ENCODE data around the gene BTLA. TPM values are rescaled to one million over a fixed set of nuclear protein-coding genes. Genes with fewer than 3 reads are reported as not detected.

Gene BTLA
- total and polyA plus RNA-seq, 2 of the 13 experiments (the other 11 are each of a cell fraction or from before 2014, with no cell fraction given), result not detected

GRCh38 chr3:112437146-112438022, 61.9 kb downstream of the BTLA start:
- no peaks in the 10 kb centered on the region for H3K4me1 ChIP-seq (ENCODE audit: insufficient read depth, low read length)
- H2AFZ ChIP-seq (ENCODE audit: low read length), result no peak overlapping the region
- H3K4me3 ChIP-seq (replicated peaks in 1 of 3; ENCODE audit: insufficient read depth in 1 of 3, low read depth in 2 of 3, low read length in 3 of 3), result no peak overlapping the region
- ATAC-seq (peak; percentile 80), FAIRE-seq (peak; percentile 23), DNase-seq (ENCODE audit: low spot score) (peak; percentile 9)
- POLR2A ChIA-PET, result no interaction called here
- H3K27ac ChIP-seq (ENCODE audit: extremely low read length, insufficient read depth, low read length), result no peak overlapping the region
- H3K9me3 ChIP-seq (ENCODE audit: low read length), result peaks cover 10% of the 10 kb centered on the region
- H3K36me3 ChIP-seq (replicated peaks in 1 of 2; ENCODE audit: control insufficient read depth in 1 of 2, insufficient read depth in 2 of 2, low read length in 2 of 2), result no peaks in the 10 kb centered on the region
- TF ChIP-seq SMC3 (IDR thresholded peaks at IDR 0.05; ENCODE audit: low read length) (peak; percentile 18; the same call in 1 of the 2 replicates), RAD21 (CRISPR knock-in tag; IDR thresholded peaks at IDR 0.05) (peak; percentile 15; the same call in 1 of the 2 replicates), CTCF (CRISPR knock-in tag; IDR thresholded peaks at IDR 0.05) (peak; percentile 39), TGIF2 (CRISPR knock-in tag; IDR thresholded peaks at IDR 0.05) (no peak), STAG1 (CRISPR knock-in tag; IDR thresholded peaks at IDR 0.05) (peak; percentile 40; the same call in 1 of the 2 replicates), ARID2 (CRISPR knock-in tag; IDR thresholded peaks at IDR 0.05; ENCODE audit: borderline replicate concordance) (no peak)
- in situ Hi-C loops (cut with HindIII; ENCODE audit: extremely low pct_ligation_motif_present, low pct_unique_long_range_greater_than_20kb), result no loop called here
- intact Hi-C loops (cut with micrococcal nuclease; ENCODE audit: unreplicated experiment), result loop anchor here (1.0 kb wide), 3 partner anchors 110 to 300 kb away; no protein-coding TSS in a partner anchor
- no peak overlapping the region for H3K4me2 ChIP-seq (ENCODE audit: low read depth, low read length)
- no peaks in the 10 kb centered on the region; a peak in 1 of 5 replicates for H3K27me3 ChIP-seq (ENCODE audit: control insufficient read depth in 1 of 2, insufficient read depth in 2 of 2, low read length in 2 of 2)
- no peaks in the 10 kb centered on the region for H3K79me2 ChIP-seq (ENCODE audit: insufficient read depth, low read length)
- no peak overlapping the region for H3K9ac ChIP-seq (ENCODE audit: insufficient read depth, low read depth, low read length)
- H4K20me1 ChIP-seq (ENCODE audit: insufficient read depth, low read length), result no peaks in the 10 kb centered on the region
- CTCF ChIA-PET (ENCODE audit: low intra/inter-chr PET ratio, low total read pairs), result interaction anchor here (1.1 kb wide), 1 partner anchor 301 kb away, joined by 3 read pairs; no protein-coding TSS in a partner anchor
- no TSS peak for BruUV-seq (replicated peaks)
- 55% methylated on average over 4 of the region's 6 CpGs for WGBS (ENCODE audit: low lambda C conversion rate)

Measured in HepG2 (cell line).